A673 (cell line): ENCODE data around the gene CALN1. TPM values are rescaled to one million over a fixed set of nuclear protein-coding genes. Genes with fewer than 3 reads are reported as not detected.

Experiments used
- BruUV-seq: library from RNA; stranded (reverse); fragments of 400-500 nt; replicated peaks from 2 replicates; lab custom pipeline; 2021; lab: Mats Ljungman, UMichigan
- CTCF ChIA-PET: fragments of 300-600 bp; sonication (Branson Sonifier 250); formaldehyde crosslinking; loops from one replicate; lab custom pipeline; 2022; ENCODE audit warnings: antibody characterized with exemption; lab: Charles Lee
- POLR2A ChIA-PET: fragments of 300-600 bp; sonication (Branson Sonifier 250); formaldehyde crosslinking; loops from one replicate; lab custom pipeline; 2022; ENCODE audit warnings: antibody characterized with exemption; ENCODE audit not compliant: low non-redundant PET; lab: Charles Lee
- DNase-seq: peaks from one replicate; pipeline ENCODE4 v3.0.0-alpha.2; 2015; ENCODE audit warnings: low spot score
- H3K27ac ChIP-seq: fragments of 200-600 bp; sonication (generic); 2 replicates; pipeline ENCODE4 v1.5.1; 2016; ENCODE audit warnings: mixed run types, low read depth, mild to moderate bottlenecking, mixed read lengths, antibody characterized with exemption, low read length; ENCODE audit not compliant: poor library complexity, severe bottlenecking
- H3K27me3 ChIP-seq: fragments of 200-600 bp; sonication (generic); replicated peaks from 2 replicates; pipeline ENCODE4 v1.6.1; 2017; ENCODE audit warnings: mixed run types, low read depth, mild to moderate bottlenecking, mixed read lengths, antibody characterized with exemption, low read length; ENCODE audit not compliant: insufficient read depth, poor library complexity
- H3K36me3 ChIP-seq: fragments of 200-600 bp; sonication (generic); 2 replicates; pipeline ENCODE4 v1.6.1; 2016; ENCODE audit warnings: mixed run types, mild to moderate bottlenecking, mixed read lengths, antibody characterized with exemption, low read length; ENCODE audit not compliant: insufficient read depth, poor library complexity, severe bottlenecking
- H3K4me1 ChIP-seq: fragments of 200-600 bp; sonication (generic); 2 replicates; pipeline ENCODE4 v1.6.1; 2017; ENCODE audit warnings: mixed run types, mild to moderate bottlenecking, mixed read lengths, antibody characterized with exemption, low read length; ENCODE audit not compliant: insufficient read depth, poor library complexity, severe bottlenecking
- H3K4me3 ChIP-seq: fragments of 200-600 bp; sonication (generic); 2 replicates; pipeline ENCODE4 v1.5.1; 2016; ENCODE audit warnings: low read depth, mixed run types, mild to moderate bottlenecking, mixed read lengths, low read length; ENCODE audit not compliant: poor library complexity, severe bottlenecking
- H3K9me3 ChIP-seq: fragments of 200-600 bp; sonication (generic); 2 replicates; pipeline ENCODE4 v1.6.1; 2016; ENCODE audit warnings: mixed run types, low read depth, mild to moderate bottlenecking, mixed read lengths, antibody characterized with exemption, low read length; ENCODE audit not compliant: poor library complexity, severe bottlenecking
- CTCF ChIP-seq: fragments of 300-800, 200-600 bp; sonication (generic); conservative IDR thresholded peaks from 2 replicates; pipeline ENCODE4 v1.5.1; 2017; ENCODE audit warnings: low read depth, mild to moderate bottlenecking, antibody characterized with exemption, low read length, moderate library complexity, mixed read lengths
- EZH2 ChIP-seq: fragments of 200-600 bp; sonication (generic); IDR thresholded peaks from 2 replicates; pipeline ENCODE4 v1.6.1; 2017; ENCODE audit warnings: borderline replicate concordance, low read depth, mild to moderate bottlenecking, mixed read lengths, antibody characterized with exemption, low read length; ENCODE audit not compliant: poor library complexity, severe bottlenecking
- intact Hi-C: fragments of 100-400 bp; cut with micrococcal nuclease; formaldehyde crosslinking; loops from one replicate; pipeline ENCODE4 v1.10.0; 2022; ENCODE audit not compliant: unreplicated experiment
- total RNA-seq: library from RNA; stranded (reverse); gene quantifications from 2 replicates; pipeline ENCODE4 v1.2.3, GENCODE V29; 2021

Gene CALN1
- total RNA-seq, 1 experiment from 2014 or later, result not detected

- DNase-seq, result no peak
- H3K9me3 ChIP-seq, result peaks cover 10% of the 10 kb centered on the region
- CTCF ChIA-PET, result no interaction called here
These were observed 313.1 kb downstream of the CALN1 start for GRCh38 chr7:72098807-72099580.

GRCh38 chr7:72097226-72097625 is 314.9 kb downstream of the CALN1 start:
- DNase-seq, result no peak
- peaks cover 16% of the 10 kb centered on the region for H3K9me3 ChIP-seq
- BruUV-seq, result no TSS peak

More at GRCh38 chr7:72098807-72099580, 313.1 kb downstream of the CALN1 start:
- intact Hi-C loops, result no loop called here
- H3K36me3 ChIP-seq, result no peaks in the 10 kb centered on the region
- TF ChIP-seq EZH2 (no peak), CTCF (no peak)
- H3K27ac ChIP-seq, result no peak overlapping the region
- BruUV-seq, result no TSS peak
- POLR2A ChIA-PET, result no interaction called here
- no peak overlapping the region for H3K4me3 ChIP-seq
- H3K4me1 ChIP-seq, result no peaks in the 10 kb centered on the region
- no peaks in the 10 kb centered on the region for H3K27me3 ChIP-seq

GRCh38 chr7:72092769-72093168 is 319.4 kb downstream of the CALN1 start:
- H3K9me3 ChIP-seq, result peaks cover 7% of the 10 kb centered on the region
- H3K4me3 ChIP-seq, result no peak overlapping the region
- H3K36me3 ChIP-seq, result no peaks in the 10 kb centered on the region
- ChIA-PET CTCF (no interaction called here), POLR2A (no interaction called here)
- no TSS peak for BruUV-seq
- intact Hi-C loops, result no loop called here
- no peak overlapping the region for H3K27ac ChIP-seq
- DNase-seq, result no peak
- no peaks in the 10 kb centered on the region for H3K27me3 ChIP-seq
- TF ChIP-seq CTCF (no peak), EZH2 (no peak)
- H3K4me1 ChIP-seq, result no peaks in the 10 kb centered on the region

More at GRCh38 chr7:72097226-72097625, 314.9 kb downstream of the CALN1 start:
- Histone ChIP-seq H3K27me3 (no peaks in the 10 kb centered on the region), H3K4me1 (no peaks in the 10 kb centered on the region), H3K36me3 (no peaks in the 10 kb centered on the region), H3K4me3 (no peak overlapping the region), H3K27ac (no peak overlapping the region)
- CTCF ChIA-PET, result no interaction called here
- TF ChIP-seq CTCF (no peak), EZH2 (no peak)
- intact Hi-C loops, result no loop called here
- POLR2A ChIA-PET, result no interaction called here
